DMS53 (cell line): ENCODE results near the gene KPNA3.
"Not testable (repeated sequence)": the region's sequence is repeated elsewhere in the genome, so short reads cannot be mapped to it uniquely, and the experiment has no call there.

ENCODE experiments used
- DNase-seq: peaks from one replicate; lab custom pipeline; 2025; lab: John Stamatoyannopoulos, UW

The KPNA3 gene

GRCh38 chr13:49792550-49793324 lies at the start of gene KPNA3:
Gene KPNA3, minus strand, starts transcription at chr13:49792682. Its CDS starts 176 bp downstream, at chr13:49792506.
- DNase-seq = peak; percentile 97

GRCh38 chr13:49841964-49842363 lies 49.5 kb upstream of the KPNA3 start:
- no peak for DNase-seq

GRCh38 chr13:49840675-49841074 lies 48.2 kb upstream of the KPNA3 start:
- no peak for DNase-seq

GRCh38 chr13:49840266-49840665 lies 47.8 kb upstream of the KPNA3 start:
- no peak for DNase-seq

GRCh38 chr13:49838989-49839388 lies 46.5 kb upstream of the KPNA3 start:
- DNase-seq = no peak

- no peak for DNase-seq
Measured at GRCh38 chr13:49836516-49836915, 44.0 kb upstream of the KPNA3 start.

- no peak for DNase-seq
Measured at GRCh38 chr13:49833402-49833801, 40.9 kb upstream of the KPNA3 start.

- no peak for DNase-seq
Measured at GRCh38 chr13:49831455-49831854, 39.0 kb upstream of the KPNA3 start.

- DNase-seq = no peak
Measured at GRCh38 chr13:49830721-49831120, 38.2 kb upstream of the KPNA3 start.

GRCh38 chr13:49829715-49830114 lies 37.2 kb upstream of the KPNA3 start:
- DNase-seq = no peak

- peak; percentile 24 for DNase-seq
Measured at GRCh38 chr13:49828453-49828852, 36.0 kb upstream of the KPNA3 start.

GRCh38 chr13:49827891-49828290 lies 35.4 kb upstream of the KPNA3 start:
- DNase-seq = no peak

GRCh38 chr13:49827336-49827735 lies 34.9 kb upstream of the KPNA3 start:
- DNase-seq = no peak

GRCh38 chr13:49821216-49822009 lies 28.9 kb upstream of the KPNA3 start:
- DNase-seq = no peak

GRCh38 chr13:49820591-49821215 lies 28.2 kb upstream of the KPNA3 start:
- DNase-seq = no peak

GRCh38 chr13:49816047-49816446 lies 23.6 kb upstream of the KPNA3 start:
- DNase-seq = not testable (repeated sequence)

GRCh38 chr13:49814551-49815270 lies 22.2 kb upstream of the KPNA3 start:
- DNase-seq = no peak

- no peak for DNase-seq
Measured at GRCh38 chr13:49812812-49813211, 20.3 kb upstream of the KPNA3 start.

GRCh38 chr13:49811527-49811908 lies 19.0 kb upstream of the KPNA3 start:
- DNase-seq = no peak

- no peak for DNase-seq
Measured at GRCh38 chr13:49810567-49811526, 18.4 kb upstream of the KPNA3 start.

- no peak for DNase-seq
Measured at GRCh38 chr13:49807681-49808080, 15.2 kb upstream of the KPNA3 start.
